HG03565 (cell line): ENCODE measurements around the gene CACNB2.
A peak's percentile ranks its signal among the peaks of the same experiment; 100 is the strongest.
"Not testable (repeated sequence)": the region's sequence is repeated elsewhere in the genome, so short reads cannot be mapped to it uniquely, and the experiment has no call there.

ENCODE experiments used
- ATAC-seq: cut with Tn5 transposase; IDR thresholded peaks from one replicate; pipeline ENCODE4 v1.9.1; 2021; ENCODE audit warnings: mild to moderate bottlenecking, moderate library complexity; ENCODE audit not compliant: unreplicated experiment

Gene CACNB2

DNA sequence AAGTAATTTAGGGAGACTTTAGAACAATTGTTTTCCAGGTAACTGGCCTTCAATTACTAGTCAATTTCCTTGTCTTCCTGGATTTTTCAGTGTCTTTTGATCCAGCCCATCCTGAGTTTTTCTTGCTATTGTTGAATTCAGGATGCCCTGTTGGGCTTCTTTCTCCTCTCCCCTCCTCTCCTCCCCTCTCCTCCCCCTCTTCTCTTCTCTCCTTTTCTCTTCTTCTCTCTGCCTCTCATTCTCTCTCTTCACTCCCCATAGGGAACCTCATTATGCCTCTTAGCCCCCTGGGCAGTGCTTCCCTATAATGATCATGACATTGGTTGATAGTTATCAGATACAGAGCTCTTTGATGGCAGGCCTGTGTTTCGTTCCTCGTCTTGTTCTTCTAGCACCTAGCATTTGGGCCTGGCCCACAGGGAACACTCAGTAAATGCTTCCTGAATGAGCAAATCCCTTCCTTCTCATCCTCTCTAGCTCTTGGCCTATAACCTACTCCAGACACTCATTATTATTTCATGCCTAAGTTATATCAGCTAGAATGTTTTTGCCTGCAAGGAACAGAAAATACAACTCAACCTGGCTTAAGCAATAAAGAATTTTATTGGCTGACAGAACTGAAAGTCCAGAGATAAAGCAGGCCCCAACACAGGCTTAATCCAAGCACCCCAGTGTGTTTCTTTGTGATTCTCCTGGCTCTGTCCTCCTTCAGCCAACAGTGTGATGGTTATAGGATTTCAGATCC is 56.8 kb downstream of the CACNB2 start:
- no peak for ATAC-seq

DNA sequence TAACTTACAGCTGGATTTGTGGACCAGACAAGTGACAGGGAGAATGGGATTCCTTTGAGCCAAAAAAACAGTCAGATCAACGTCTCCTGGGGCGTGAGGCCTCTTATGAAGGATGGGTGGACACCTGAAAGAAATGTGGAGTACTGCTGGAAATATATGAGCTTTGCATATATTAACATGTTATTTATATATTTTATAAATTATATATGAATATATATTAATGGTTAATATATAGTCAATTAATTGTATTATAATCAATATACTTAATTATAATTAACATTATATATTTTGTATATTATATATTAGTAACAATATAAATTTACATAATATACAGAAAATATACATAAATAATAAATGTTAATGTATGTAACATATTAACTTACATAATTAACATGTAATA is 57.5 kb downstream of the CACNB2 start:
- no peak for ATAC-seq

DNA sequence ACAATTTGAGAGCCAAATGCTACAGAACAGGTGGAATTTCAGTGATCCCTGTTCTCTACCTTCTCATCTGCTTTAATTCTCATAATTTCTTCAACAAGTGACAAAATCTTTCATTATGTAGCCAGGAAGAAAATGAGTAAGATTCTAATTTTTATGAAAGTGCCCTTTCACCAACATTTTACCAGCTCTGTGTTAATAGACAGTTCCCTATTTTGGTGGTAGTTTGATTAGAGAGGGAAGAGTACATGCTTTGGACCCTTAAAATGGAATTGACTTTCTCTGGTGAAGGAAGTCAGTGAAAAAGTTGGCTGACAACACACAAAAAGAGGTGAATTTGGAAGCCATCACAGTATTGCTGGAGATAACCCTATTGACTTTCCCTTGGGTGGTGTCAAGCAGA is 61.7 kb downstream of the CACNB2 start:
- ATAC-seq = no peak

DNA sequence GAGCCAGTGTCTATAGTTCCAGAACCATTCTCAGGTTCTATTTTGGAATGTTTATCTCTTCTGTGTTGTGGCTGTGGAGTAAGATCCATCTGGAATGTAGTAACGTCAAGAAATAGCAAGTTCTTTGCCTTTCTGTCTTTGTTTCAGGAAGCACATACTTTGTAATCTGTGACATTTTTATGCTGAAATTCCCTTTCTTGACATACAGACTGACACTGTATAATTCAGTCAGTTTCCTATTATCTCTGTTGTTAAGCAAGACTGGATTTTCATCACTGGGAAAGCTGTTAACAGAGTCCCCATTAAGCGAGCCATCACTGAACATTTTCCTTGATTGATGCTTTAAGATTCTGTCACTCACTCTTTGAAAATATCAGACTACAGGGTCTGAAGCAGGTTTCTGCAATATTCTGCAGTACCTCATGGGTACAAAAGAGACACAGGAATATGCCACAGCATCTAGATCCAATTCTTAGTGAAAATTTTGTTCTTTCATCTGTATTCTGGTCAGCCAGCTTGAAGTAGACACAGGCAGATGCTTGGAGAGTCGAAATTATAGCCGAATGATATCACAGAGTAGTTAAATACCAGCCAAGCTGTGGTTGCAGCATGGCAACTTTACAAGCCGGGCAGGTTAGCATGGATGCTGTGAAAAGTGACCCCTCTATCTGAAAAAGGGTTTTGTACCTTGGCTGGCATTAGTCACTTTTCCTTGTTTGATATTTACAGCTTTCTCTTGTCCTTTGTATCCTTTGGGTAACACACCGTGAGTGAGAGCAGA is 62.6 kb downstream of the CACNB2 start:
- ATAC-seq = no peak

DNA sequence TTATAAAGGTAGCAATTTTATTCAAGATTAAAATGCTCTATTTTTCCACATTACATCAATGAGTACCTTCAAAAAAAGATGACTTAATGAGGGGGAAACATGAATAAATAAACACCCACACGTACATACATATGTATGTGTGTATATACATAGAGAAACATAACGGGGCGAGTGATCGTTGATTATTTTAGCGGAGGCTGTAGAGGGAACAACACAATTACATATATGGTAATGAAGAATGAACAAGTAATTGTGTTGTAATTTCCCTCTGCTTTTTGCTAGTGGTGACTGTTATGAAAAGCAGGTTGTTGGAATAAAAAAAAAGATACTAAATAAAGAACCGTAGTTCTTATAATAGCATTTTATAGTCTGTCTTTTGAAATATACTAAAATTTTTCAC is 63.2 kb downstream of the CACNB2 start:
- no peak for ATAC-seq

DNA sequence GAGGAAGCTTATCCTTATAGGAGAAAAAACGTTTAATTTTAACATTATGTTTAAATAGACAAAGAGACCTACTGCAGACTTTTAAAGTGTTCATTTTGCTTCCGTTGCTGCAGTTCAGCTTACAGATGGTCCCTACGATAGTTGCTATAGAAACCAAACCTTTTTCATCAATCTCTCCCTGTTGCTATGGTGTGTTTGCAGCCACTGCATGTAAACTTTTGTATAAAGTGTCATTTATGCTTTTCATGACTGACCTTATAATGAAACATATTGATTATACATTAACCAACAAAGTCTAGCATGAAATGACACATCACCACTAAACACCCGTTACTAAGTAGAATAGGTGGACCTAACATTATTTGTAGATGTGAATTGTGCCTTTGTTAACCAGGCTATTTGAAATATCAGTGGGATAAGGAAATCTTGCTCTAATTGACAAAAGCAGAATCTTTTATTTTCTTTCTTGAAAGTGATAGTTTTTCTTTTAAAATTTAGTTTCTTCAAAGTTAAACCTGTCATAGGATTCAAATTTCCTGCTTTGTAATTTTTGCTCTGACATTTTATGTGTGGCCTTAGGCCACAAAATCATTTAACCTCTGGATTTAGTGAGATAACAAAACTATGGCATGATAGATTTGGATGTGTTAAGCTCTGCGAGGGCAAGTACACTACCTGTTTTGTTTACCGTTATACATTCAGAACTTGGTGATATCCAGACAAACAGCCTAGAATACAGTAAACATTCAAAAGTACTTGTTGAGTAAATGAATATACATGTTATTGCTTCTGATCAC is 64.0 kb downstream of the CACNB2 start:
- no peak for ATAC-seq

DNA sequence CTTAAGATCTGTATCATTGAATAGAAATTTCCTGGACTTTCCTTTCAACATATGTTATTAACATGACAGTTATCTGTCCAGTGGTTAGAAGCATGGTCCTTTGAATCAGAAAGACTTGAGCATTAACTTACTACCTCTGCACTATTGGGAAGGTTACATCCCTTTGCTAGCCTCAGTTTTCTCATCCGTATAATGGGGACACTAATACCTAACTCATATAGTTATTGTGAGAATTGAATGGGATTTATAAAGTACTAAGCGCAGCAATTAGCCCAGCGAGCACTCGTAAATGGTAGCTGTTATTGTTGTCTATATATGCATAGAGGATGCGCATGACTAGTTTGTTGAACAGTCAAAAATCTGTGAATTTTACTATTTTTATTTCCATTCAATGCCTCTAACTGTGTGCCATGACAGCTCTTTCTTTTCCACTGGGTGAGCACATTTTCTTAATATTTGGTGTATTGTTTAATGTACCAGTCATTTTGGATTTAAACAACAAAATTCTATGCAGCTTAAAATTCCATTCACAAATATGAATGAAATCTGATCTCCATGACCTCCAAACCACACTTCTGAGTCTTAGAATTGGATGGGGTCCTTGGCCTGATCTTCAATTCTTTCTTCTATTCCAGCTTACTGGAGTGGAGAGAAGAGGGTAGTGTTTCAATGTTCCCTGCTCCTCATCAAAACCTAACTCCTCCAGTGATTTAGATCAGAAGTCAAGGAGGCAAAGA is 65.0 kb downstream of the CACNB2 start:
- ATAC-seq = no peak

DNA sequence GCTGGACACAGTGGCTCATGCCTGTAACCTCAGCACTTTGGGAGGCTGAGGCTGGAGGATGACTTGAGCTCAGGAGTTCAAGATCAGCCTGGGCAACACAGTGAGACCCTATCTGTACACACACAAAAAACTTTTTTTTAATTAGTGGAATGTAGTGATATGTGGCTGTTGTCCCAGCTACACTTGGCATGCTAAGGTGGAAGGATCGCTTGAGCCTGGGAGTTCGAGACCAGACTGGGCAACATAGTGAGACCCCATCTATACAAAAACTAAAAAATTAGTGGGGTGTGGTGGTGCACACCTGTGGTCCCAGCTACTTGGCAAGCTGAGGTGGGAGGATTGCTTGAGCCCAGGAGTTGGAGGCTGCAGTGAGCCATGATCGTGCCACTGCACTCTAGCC is 68.0 kb downstream of the CACNB2 start:
- not testable (repeated sequence) for ATAC-seq

DNA sequence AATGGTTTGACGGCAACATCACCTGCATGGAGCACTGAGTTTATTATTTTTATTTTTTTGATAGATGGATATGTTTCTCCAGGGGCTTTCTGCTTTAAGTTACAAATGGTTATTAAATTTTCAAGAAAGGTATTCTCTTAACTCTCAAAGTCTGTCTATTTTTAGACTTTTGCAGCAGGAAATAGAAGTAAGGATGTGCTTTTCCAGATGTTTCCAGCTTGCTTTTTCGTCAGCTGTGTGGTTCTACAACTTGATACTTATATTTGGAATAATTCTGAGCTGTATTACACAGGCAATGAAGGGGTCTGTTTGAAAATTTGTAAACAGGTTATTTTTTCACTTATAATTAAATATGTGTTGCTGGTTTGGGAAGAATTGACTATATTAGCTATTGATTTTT is 69.0 kb downstream of the CACNB2 start:
- ATAC-seq = no peak

DNA sequence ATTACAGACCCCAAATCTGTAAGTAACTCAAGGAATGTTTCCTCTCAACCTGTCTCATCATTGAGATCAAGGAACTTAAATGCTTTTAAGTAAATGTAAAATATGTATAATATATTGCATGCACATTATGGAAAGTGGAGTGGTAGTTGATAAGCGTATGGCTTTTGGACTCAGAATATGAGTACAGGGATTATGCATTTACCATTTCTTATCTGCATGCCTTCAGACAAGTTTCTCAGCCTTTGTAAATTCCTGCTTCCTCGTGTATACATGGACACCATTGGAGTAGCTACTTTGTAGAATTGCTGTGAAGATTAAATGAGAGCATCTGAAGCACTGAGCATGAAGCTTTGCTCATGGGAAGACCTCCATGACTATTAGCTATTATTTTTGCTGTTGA is 70.5 kb downstream of the CACNB2 start:
- no peak for ATAC-seq

DNA sequence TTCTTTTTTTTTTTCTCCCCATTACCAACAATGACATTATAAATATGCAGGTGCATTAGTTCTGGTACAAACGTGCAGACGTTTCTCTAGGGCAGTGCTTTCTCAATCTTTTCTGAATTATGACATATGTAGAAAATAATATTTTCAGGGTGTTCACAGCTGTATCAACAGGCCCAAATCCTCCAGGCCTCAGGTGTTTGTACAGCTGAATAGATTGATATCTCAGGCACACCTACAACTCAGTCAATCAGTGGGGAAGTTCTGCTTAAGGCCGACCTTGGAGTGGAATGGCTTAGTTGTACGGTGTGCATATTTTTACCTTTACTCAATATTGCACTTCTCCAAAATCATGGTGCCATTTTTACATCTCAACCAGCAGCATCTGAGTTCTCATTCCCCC is 71.6 kb downstream of the CACNB2 start:
- ATAC-seq = no peak

DNA sequence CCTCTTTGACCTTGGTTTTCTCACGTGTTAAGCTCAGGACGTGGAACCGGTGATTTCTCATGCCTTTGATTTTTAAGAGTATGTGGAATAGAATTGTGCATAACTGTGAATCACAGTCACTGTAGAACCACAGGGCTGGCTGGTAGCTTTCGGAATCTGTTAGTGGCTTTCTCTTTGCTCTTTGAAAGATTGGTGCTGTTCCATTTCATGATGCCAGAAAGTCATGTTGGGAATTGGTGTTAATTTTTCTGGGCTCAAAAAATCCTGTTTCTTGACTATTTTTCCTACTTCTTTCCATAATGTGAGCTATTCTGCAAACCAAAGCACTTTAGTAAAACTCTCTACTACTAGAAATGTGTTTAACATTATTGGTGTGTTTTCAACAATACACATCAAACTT is 73.0 kb downstream of the CACNB2 start:
- no peak for ATAC-seq

DNA sequence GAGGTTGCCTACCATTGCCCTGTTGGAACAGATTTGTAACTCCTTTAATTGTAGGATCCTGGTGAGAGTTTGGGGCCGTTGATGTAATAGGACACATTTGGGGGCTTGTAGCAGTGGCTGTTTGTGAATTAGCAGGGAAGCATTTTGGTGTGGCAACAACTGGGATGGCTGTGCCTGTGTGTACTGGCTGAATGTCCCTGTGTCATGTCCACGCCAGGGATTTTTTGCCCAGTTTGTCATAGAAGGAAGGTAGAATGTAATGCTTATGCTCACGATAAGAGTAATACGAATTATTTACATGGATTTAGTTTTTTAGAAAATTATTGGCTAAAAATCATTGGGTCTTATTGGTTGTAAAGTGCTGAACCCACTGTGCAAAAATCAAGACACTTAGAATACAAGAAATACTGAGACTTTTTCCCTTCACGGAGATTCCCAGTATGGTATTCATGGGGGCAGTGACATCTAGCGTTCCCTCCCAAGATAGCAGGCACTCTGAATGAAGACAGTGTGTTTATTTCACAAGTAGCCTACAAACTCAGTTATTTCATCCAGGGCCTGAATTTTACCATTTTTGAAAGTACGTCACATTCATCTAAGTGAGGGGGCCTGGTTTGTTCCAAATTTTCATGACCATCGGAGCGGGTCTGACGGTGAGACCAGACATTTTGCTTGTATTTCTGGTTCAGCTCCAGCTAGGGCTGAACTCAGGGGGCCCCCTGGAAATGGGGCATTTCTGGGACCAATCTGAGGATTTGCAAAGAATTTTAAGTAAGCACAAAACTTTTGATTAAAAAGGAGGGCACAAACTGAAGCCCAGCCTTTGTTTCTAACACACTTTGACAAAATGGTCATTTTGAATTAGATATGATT is 74.7 kb downstream of the CACNB2 start:
- peak; percentile 58 for ATAC-seq

DNA sequence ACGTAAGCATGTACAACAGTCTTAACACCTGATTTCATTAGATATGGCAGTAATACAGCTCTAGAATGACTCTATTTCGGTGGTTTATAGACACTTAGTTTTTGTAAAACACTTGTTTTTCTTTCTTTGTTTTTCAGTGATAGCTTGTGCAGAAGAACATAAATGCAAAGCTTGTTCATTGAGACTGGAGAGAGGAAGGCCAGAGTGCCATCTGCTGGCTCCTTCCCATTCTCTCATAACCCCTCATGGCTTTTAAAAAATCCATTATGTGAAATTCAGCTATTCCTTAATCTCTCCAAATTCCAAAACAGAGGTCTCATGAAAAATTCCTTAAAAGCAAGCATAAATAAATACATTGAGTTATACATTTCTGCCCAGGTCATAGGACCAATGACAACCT is 76.3 kb downstream of the CACNB2 start:
- ATAC-seq = no peak

DNA sequence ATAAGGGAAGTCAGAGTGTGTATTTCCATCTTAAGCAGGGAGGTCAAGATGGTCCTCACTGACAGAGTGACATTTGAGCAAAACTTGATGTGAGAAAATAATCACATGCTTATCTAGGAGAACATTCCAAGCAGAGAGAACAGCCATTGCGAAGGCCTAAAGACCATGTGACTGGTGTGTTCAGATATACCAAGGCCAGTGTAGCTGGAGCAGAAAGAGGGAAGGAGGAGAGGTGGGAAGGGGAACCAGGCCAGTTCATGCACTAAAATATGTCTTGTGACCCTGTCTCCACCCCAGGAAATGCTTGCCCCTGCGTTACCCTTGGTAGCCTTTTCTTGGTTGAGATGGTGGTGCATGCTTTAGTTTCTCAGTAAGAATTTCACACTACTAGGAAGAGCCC is 77.4 kb downstream of the CACNB2 start:
- ATAC-seq = no peak

DNA sequence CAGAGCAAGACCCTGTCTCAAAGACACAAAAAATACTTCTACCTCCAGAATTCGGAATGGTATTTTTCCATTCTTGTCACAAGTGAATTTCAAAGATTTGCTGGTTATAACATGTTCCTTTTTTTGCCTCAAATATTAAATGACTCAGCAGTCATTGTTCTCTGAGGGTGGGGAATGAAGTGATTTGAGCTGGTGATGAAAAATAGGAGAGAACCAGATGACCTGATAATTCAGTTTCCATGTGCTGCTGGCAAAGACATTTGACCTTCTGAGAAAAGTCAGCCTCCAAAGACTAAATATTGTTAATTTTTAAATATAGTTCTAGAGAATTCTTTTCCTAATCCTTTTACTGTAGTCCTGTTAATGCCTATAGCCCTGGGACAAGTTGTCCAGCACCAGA is 78.9 kb downstream of the CACNB2 start:
- no peak for ATAC-seq

DNA sequence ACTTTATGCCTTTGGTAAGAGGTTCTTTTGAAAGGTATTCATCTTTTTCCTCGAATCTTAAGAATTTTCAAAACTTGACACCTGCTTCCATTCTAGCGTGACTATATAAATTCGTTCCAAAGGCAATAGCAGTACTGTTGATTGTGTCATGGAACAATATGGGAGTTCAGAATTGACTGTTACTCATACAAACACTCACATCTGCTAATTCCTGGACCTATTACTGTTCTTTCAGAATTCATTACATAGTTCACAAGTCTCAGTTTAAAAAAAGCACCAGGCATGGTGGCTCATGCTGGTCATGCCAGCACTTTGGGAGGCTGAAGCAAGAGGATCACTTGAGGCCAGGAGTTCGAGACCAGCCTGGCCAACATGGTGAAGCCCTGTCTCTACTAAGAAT is 80.9 kb downstream of the CACNB2 start:
- ATAC-seq = no peak

DNA sequence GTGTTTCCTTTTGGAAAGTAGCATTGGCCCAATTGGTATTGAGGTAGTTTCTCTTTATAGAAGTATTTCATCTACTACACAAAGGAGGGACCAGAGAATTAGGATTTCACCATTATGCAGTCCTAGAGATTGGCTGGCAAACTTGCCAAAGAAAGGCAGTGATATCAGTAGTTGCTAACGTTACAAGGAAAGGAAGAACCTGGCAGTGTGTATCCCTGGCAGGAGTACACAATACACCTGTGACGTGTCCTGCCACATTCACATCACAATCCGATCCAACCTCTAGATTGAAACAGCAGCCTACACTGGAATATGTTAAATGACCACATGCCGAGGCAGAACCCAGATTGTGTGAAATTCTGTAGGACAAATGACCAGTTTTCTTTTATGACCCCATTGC is 81.7 kb downstream of the CACNB2 start:
- no peak for ATAC-seq

DNA sequence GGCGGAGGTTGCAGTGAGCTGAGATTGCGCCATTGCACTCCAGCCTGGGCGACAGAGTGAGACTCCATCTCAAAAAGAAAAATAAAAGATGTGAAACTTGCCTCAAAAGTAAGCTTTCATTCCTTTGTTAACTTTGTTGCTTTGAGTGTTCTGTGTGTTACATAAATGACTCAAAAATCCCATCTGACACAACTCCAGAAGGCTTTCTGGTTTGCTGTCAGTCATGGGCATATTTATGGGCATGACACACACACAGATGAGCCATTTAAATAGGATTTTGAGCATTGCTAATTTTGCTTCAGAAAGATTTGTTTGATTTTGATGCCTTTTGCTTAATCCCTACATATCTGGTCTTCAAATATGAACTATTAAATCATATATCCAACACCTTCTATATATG is 82.6 kb downstream of the CACNB2 start:
- ATAC-seq = no peak

DNA sequence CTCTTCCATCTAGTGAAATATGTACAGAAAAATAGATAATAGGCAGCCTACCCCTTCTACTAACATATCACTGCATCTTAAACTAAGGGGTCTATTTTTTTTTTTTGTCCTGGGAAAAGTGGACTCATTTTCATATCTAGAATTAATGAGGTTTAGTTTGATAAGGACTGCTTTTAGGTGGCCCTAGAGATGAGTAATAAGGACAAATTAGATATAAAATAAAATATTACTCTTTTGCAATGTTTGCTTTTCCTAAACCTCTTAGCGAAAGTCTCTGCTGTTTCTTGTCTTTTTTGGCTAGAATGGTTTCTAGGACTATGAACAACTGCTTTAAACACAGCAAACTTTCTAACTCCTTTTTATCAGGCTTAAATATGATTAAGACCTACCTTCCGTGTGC is 83.7 kb downstream of the CACNB2 start:
- no peak for ATAC-seq
